ENCODE data around the gene ST8SIA1.
"Not testable (repeated sequence)": the region's sequence is repeated elsewhere in the genome, so short reads cannot be mapped to it uniquely, and the experiment has no call there.

The ST8SIA1 gene, protein sequence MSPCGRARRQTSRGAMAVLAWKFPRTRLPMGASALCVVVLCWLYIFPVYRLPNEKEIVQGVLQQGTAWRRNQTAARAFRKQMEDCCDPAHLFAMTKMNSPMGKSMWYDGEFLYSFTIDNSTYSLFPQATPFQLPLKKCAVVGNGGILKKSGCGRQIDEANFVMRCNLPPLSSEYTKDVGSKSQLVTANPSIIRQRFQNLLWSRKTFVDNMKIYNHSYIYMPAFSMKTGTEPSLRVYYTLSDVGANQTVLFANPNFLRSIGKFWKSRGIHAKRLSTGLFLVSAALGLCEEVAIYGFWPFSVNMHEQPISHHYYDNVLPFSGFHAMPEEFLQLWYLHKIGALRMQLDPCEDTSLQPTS

DNA sequence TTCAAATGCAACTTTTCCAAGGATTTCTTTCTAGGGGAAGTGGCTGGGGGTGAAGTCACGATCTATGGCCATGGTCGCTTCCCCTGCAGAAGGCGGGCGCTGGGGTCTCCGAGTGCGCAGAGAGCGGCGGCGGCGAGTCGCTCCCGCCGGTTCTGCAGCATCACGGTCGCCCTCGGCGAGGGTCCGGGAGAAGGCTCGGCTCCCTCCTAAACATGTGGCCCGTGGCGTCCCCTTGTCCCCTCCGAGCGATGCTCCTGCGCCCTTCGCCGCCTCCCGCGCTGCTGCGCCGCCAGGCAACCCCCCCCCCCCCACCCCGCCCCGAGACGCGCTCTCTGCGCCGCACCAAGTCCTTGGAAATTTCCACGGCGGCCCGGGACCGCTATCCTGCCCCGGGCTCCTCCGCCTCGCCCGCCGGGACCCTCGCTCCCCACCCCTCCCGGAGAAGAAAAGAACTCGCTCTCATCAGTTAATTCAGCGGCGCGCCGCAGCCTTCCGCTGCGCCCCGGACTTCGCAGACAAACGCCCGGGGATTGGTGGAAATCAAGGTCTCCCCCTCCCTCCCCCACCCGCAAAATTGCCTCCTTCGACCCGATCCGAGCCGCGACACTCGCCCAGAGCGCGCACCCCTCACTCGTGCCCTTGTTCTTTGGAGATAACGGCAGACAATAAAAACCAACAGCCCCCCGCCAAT is at the start of gene ST8SIA1:
Gene ST8SIA1 (minus strand): TSS at position 298 of the 691 bp plus-strand sequence. CDS start 475 bp downstream, outside the sequence.
- peak in 44 of 58 donors; percentile 13 to 81 (median 58) for DNase-seq

DNA sequence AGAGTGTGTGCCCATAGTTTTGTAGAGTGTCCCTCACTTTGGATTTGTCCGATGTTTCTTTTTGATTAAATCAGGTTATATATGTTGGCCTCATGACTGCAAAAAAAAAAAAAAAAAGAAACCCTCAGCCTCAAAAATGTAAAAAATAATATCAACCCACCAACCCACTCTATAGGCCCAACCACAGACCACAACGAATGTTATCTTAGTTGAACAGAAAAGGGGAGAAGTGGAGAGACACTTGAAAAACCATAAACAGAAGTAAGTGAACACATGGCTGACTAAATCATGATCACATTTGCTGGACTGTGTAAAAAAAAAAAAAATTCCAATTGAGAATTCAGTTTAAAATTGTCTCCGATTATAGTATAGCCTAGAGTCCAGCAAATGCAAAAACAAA is 45.5 kb upstream of the ST8SIA1 start:
- no peak for DNase-seq

DNA sequence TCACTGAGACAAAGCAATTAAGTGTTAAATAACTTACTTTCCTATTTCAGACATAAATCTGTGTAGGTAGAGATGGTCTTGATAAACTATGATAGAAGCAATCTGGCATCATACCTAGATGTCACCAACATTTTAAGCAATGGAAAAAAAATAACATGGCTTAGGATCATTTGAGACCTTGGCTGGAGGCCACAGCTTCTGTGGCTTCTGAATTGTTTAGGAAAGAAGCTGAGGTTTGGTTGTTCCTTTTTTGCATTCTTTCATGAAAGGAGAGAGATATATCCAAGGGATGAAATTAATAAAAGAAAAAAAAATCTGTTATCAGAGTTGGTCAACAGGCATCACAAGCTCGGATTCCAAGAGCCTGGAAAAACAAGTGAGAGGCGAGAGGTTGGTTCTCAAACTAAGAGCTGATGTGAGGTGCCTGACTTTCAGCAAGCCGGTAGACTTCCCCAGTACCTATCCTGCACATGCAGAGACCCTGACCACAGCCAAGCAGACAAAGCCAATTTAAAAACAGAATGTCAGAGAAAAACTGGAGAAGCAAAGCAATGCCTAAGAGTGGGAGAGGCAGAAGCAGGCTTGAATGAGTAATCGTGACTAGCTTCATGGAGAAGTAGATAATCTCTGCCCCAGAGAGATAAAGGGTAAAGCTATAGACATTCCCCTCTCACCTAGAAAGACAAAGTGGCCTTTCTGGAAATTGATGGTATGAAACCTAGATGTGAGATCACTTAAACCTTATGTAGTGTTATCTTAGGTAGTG is 43.4 kb upstream of the ST8SIA1 start:
- no peak for DNase-seq

DNA sequence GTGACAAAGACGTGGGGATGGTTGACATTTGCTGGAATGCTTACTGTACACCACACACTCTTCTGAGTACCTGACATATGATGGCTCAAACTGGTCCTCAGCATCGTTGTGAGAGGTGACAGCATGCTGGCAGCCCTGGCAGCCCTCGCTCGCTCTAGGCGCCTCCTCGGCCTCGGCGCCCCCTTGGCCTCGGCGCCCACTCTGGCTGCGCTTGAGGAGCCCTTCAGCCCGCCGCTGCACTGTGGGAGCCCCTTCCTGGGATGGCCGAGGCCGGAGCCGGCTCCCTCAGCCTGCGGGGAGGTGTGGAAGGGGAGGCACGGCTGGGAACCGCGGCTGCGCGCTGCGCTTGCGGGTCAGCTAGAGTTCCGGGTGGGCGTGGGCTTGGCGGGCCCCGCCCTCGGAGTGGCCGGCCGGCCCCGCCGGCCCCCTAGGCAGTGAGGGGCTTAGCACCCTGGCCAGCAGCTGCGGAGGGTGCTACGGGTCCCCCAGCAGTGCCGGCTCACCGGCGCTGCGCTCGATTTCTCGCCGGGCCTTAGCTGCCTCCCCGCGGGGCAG is 42.2 kb upstream of the ST8SIA1 start:
- not testable (repeated sequence) for DNase-seq

DNA sequence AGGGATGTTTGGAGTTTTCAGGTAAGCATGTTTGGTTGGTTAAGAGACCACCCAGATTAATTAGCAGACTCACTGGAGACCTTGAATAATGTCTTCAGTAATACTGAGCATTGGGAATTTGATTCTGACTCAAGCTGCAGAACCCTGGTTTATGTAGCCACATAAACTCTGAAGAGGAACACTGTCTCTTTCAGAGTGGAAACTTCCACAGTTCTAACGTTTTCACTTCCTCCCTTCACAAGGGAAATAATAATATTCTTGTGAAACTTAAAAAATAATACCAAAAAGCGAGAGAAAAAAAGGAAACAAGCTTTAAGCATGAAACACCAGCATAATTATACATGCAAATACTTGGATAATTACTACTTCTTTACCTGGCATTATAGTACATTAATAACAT is 40.0 kb upstream of the ST8SIA1 start:
- no peak for DNase-seq

DNA sequence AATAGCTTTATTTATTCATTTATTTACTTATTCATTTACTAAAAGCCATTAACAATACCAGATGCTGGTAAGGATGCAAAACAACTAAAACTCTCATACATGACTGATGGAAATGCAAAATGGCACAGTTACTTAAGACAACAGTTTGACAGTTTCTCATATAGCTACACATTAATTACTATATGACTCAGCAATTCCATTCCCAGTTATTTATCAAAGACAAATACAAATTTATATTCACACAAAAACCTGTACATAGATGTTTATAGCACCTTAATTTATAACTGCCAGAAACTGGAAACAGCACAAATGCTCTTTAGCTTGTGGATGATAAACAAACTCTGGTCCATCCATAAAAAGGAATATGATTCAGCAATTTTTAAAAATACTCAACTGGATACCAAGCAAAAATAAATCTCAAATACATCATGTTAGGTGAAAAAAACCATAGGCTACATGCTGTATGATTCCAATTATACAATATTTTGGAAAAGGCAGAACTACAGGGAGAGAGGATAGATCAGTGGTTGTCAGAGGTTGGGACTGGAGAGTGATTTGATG is 37.9 kb upstream of the ST8SIA1 start:
- DNase-seq = no peak

DNA sequence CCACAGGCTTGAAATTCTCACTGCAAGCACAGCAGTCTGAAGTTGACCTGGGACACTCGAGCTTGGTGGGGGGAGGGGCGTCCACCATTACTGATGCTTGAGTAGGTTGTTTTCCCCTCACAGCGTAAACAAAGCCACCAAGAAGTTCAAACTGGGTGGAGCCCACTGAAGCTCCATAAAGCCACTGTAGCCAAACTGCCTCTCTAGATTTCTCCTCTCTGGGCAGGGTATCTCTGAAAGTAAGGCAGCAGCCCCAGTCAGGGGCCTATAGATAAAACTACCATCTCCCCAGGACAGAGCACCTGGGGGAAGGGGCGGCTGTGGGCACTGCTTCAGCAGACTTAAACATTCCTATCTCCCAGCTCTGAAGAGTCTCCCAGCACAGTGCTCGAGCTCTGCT is 31.7 kb upstream of the ST8SIA1 start:
- no peak for DNase-seq

DNA sequence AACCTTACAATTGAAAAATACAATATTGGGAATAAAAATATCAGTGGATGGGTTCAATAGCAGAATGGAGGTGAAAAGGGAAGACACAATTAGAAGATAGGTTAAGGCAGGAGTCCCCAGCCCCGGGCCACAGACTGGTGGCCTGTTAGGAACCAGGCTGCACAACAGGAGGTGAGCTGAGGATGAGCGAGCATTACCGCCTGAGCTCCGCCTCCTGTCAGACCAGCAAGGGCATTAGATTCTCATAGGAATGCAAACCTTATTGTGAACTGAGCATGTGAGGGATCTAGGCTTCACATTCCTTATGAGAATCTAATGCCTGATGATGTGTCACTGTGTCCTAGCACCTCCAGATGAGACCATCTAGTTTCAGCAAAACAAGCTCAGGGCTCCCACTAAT is 27.3 kb upstream of the ST8SIA1 start:
- DNase-seq = no peak

DNA sequence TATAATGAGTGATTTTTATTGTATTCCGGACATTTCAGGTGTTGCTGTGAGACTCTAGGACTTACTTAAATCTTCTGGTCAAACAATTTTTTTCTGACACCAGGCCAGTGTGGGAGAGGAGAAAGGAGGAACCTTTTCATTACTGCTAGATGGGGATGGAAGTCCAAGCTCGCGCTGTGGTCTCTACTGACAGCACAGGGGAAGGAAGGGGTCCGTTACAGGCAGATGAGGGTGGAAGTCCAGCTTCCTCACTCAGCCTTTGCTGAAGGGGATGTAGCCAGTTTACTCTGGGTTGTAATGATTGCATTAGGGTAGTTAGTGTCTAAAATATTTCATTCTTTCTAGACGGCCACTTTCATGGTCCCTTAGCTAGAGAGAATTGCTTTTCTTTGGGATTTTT is 26.3 kb upstream of the ST8SIA1 start:
- no peak for DNase-seq

DNA sequence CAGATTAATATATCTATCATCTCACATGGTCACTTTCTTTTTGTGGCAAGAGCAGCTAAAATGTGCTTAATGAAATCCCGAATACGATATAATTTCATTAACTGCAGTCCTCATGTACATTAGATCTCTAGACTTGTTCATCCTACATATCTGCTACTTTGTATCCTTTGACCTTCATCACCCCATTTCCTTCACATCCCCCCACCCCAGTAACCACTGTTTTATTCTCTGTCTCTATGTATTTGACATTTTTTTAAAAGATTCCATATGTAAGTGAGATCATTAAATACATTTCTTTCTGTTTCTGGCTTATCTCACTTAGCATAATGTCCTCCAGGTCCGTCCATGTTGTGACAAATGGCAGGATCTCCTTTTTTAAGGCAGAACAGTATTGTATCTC is 23.0 kb upstream of the ST8SIA1 start:
- DNase-seq = no peak

DNA sequence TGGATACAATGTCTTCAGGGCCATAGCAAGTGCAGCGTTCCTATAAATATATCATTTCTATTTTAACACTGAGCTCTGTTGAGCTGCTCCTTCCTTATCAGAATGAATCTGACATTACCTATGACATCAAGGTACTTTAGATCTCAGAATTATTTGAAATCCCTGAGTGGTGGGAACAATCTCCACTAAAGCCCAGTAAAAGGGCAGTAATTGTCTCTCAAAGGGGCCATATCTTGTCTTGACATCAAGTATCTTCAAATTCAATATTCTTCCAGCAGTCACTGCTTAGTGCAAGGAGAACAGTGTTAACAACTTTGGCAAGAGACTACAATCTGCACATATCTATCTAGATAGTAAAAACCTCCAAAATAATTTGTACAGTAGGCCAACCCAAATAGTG is 21.7 kb upstream of the ST8SIA1 start:
- DNase-seq = no peak

DNA sequence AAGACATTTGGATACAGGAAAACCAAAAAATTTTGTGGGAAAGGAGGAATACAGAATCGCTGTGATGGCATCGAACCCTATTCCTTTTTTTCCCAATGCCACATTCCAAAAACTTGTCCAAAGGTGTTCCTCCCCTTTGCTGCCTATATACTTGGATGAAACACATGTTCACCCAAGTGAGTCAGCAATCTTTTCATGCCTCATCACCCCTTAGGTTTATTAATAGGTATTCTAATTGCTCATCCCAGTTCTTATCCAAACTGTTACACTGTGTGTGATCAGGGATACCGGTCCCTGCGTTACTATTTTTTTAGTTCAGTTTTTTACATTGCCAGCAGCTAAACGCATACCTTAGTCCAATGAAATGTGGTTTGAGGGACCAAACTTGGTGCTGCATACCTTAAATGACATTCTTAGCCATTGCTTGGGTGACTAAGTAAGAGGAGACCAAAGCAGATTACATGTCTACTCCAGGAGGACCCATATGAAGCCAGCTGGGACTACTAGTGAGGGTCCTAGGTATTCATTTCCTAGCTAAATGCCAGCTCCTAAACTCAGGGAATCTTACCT is 20.6 kb upstream of the ST8SIA1 start:
- DNase-seq = no peak

DNA sequence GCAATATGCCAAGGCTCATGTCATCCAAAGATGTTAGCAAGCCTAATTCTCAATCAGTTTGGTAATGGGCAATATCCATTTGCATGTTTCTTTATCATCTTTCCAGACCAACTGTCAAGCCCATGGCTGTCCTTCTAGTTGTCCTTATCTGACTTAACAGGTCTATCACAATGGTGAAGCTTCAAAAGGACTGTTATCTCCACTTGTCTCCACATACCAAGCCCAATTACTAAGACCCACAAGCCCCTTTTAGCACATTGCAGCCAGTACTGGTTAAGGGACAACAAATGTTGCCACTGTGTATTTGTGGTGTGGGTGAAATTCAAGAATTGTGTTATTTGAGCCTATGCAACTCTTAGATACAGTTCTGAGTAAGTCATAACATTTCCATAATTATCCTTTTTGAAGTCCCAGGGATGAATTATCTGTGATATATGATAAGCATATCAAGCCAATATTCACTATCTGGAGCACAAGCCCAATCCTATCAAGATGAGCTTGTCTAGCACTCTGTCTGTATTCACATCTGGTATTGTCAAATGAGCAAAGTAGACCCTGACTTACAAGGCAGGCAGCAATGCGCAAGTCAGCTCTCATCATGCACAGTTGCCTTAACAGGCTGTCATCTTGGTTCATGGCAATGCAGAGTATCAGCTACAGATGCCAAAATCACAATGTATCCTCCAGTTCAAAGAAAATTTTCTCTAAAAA is 19.3 kb upstream of the ST8SIA1 start:
- no peak for DNase-seq

DNA sequence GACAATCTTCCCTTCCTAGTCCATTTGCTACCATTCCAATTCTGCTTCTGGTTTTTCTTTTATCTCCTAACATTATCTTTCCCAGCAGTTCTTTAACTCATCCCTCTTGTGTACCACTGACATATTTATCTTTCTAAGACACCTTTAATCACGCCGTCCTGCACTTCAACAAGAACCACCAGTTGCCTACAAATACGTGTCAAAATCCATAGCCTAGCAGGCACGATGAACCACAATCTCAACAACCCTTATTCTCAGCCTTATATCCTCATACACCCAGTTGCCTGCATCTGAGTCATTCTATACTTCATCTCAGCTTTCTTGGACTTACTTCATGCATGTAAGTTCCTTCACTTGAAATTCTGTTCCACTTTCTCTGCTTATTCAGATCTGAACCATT is 16.4 kb upstream of the ST8SIA1 start:
- no peak for DNase-seq

DNA sequence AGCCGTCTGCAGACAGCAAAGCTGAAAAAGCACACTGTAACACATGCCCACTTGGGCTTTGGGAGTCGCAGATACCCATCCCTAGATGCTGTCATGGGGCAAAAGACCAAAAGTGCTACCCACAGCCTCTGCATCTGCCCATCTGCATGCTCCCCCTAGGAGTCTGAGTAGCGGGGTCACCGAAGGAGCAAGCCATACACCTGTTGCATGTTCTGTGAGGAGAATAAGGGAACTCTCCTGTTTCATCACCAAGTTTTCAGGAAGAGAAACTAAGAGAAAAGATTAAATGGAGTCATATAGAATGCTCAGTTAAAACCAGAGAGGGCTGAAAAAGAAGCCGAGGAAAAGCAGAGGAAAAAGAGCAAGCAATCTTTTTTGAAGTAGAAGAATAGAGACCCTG is 13.7 kb upstream of the ST8SIA1 start:
- no peak for DNase-seq

DNA sequence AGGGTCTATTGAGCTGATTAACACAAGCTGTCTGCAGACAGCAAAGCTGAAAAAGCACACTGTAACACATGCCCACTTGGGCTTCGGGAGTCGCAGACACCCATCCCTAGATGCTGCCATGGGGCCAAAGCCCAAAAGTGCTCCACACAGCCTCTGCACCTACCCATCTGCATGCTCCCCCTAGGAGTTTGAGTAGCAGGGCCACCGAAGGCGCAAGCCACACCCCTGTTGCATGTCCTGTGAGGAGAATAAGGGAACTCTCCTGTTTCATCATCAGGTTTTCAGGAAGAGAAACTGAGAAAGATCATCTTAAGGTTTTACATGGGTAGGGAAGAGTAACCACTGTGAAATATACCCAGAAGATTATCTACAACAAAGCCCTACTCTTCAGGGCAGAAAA is 5.6 kb upstream of the ST8SIA1 start:
- no peak for DNase-seq

DNA sequence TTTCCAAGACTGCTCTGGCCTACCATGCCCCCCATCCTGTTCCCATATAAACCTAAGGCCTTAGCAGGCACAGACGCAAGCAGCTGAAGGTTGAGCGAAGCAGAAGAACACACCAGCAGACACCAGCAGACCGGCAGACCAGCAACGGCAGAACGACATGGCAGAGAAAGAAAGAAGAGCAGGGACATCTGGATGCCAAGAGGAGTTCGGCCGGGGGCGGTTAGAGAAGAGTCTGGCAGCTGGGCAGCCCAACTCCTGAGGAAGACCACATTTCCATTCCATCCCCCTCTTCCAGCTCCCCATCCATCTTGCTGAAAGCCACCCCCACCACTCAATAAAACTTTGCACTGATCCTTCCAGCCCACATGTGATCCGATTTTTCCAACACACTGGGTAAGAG is 5.2 kb upstream of the ST8SIA1 start:
- DNase-seq = no peak

DNA sequence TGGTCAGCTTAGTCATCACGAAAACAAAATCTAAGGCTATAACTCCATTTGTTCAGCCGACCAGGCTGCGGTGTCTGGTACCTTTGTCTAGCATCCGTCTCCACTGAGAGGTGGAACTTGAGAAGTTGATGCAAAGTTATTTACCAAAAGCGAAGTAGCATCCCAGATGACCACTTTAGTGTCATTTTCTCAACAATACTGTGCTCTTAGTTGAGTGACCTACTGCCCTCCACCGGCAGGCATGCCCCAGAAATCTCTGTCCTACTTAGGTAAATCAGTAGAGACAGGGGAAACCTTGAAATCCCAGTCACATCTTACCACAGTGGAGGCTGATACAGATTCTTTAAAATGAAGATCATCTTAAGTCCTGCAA is 1.3 kb upstream of the ST8SIA1 start:
- peak in 4 of 58 donors; percentile 31 to 67 (median 48) for DNase-seq

DNA sequence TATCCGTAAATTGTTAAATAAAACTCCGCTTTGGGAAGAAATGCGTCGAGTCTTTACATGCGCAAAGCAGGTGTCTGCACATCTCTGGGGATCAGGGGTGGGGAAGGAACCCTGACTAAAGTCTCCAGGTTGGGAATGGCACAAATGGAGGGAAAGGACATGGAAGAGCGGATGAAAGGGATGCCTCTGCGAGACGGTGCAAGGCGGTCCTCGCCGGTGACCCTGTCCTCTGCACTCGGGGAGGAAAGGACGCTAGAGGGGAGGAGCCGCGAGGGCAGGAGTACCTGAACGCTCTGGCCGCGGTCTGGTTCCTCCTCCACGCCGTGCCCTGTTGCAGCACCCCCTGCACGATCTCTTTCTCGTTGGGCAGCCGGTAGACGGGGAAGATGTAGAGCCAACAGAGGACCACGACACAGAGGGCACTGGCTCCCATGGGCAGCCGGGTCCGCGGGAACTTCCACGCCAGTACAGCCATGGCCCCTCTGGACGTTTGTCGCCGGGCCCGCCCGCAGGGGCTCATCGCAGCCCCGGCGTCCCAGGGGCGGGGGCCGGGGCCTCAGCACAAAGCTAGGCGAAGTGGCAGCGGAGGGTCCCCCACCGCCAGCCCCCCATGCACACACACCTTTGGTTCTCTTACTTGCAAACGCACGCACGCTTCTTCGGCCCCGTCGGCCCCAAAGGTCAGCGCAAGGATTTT is 646 bp downstream of the ST8SIA1 start:
- DNase-seq = peak in 7 of 58 donors; percentile 10 to 55 (median 26)

DNA sequence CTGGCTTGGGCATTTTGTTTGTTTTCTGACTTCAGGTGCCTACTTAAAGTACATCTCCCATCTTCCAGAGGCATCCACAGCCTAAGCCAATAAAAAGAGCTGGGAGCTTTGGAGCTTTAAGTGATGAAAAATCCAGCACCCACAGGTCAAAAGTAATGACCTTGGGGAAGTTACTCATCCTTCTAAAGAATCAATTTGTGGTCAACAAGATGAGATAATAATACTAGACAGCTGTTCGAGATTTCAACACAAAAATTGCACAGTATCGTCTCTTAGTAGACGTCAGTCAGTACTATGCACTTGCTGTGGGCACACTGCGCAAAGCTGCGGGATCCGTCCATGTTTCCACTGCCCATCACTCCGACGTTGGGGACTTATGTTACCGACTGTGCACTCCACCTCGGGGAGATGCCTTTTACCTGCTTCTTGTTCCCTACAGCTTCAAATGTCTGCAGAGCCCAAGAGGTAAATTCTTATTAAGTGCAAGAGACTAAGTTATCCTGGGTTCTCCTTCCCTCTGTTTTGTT is 1.3 kb downstream of the ST8SIA1 start:
- peak in 1 of 58 donors; percentile 2 for DNase-seq

Measured in anterior cingulate cortex (tissue), 58 donors.